RWPE1 (cell line): ENCODE data around the gene ADARB1.

Experiments used
- CTCF ChIA-PET: fragments of 350-600 bp; sonication (Branson Sonifier 250); formaldehyde crosslinking; extraction: SDS; loops from one replicate; lab custom pipeline; 2021; lab: Yijun Ruan, JAX
- POLR2A ChIA-PET: fragments of 400-600 bp; formaldehyde crosslinking; extraction: SDS; loops from one replicate; lab custom pipeline; 2020; ENCODE audit warnings: antibody characterized with exemption; ENCODE audit not compliant: low non-redundant PET; lab: Yijun Ruan, JAX
- DNase-seq: peaks from one replicate; pipeline ENCODE4 v3.0.0; 2012; ENCODE audit warnings: low spot score
- H3K27ac ChIP-seq: fragments of 450-650 bp; 2 replicates; pipeline ENCODE4 v1.5.1; 2017
- TF ChIP-seq, protein P1 (sequence below): fragments of 450-650 bp; conservative IDR thresholded peaks from 2 replicates; pipeline ENCODE4 v1.5.1; 2017; ENCODE audit warnings: low read depth, mild to moderate bottlenecking

ADARB1 gene

GRCh38 chr21:45258466-45258865 is 184.1 kb downstream of the ADARB1 start:
- TF ChIP-seq, protein P1, sequence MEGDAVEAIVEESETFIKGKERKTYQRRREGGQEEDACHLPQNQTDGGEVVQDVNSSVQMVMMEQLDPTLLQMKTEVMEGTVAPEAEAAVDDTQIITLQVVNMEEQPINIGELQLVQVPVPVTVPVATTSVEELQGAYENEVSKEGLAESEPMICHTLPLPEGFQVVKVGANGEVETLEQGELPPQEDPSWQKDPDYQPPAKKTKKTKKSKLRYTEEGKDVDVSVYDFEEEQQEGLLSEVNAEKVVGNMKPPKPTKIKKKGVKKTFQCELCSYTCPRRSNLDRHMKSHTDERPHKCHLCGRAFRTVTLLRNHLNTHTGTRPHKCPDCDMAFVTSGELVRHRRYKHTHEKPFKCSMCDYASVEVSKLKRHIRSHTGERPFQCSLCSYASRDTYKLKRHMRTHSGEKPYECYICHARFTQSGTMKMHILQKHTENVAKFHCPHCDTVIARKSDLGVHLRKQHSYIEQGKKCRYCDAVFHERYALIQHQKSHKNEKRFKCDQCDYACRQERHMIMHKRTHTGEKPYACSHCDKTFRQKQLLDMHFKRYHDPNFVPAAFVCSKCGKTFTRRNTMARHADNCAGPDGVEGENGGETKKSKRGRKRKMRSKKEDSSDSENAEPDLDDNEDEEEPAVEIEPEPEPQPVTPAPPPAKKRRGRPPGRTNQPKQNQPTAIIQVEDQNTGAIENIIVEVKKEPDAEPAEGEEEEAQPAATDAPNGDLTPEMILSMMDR = no peak
- POLR2A ChIA-PET = no interaction called here
- H3K27ac ChIP-seq = no peak overlapping the region
- CTCF ChIA-PET = interaction anchor here (0.5 kb wide), 1 partner anchor 134 kb away, joined by 3 read pairs; no protein-coding TSS in a partner anchor
- DNase-seq = no peak

- no peak overlapping the region for H3K27ac ChIP-seq
- DNase-seq = no peak
- ChIA-PET POLR2A (no interaction called here), CTCF (no interaction called here)
- TF ChIP-seq, protein P1 = no peak
These were observed 184.9 kb downstream of the ADARB1 start for GRCh38 chr21:45259206-45259840.

DNA sequence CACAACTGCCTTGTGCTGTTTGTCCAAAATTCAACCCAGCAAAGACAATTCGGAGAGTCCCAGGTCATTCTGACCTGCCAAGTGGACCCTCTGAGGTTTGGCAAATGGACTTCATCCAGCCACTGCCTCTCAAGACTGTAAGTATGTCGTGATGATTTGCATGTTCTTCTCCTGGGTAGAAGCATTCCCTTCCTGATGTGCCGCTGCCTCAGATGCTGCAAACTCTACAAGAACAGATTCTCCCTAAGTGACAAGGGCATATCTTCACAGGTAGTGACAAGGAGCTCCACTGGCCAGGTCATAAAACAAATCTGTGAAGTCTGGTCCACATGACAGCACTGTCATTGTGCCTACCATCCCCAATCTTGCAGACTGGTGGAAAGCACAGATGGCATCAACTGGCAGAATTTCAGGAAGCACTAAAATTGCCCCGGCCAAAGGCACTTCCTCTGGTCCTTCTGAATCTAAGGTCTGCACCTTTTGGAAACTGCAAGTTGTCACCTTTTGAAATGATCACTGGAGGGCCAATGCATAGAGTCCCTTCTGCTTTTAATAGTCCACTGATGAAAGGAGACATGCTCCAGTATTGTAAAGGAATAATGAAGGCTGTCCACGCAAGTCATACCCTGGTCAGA is 185.9 kb downstream of the ADARB1 start:
- TF ChIP-seq, protein P1 = no peak
- ChIA-PET POLR2A (no interaction called here), CTCF (no interaction called here)
- DNase-seq = no peak
- no peak overlapping the region for H3K27ac ChIP-seq

- ChIA-PET POLR2A (no interaction called here), CTCF (no interaction called here)
- no peak overlapping the region for H3K27ac ChIP-seq
- TF ChIP-seq, protein P1 = no peak
- no peak for DNase-seq
These were observed 186.7 kb downstream of the ADARB1 start for GRCh38 chr21:45261093-45261492.

DNA sequence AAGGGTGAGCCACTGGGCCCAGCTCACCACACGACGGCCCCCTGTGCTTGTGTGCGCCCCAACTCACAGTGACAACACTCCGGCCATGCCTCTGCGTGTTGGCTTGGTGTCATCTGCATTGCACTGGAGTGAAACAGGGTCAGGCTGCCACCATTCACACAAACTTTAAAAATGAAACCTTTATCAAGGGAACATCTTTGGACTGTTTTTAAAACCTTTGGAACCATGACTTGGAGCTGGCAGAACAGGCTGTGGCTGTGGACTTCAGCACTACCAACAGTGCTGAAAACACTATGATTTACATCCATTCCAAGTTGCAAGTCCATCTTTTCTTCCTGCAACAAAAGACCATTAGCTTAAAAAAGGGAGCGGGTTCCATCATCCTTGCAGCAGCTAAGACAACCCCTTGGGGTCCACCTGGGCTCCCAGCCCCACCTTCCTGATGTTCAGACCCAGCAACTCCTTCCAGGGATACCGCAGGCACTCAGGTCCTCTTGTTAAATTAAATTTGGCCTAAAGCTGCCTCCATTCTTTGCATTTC is 187.7 kb downstream of the ADARB1 start:
- ChIA-PET CTCF (interaction anchor here (0.7 kb wide), 1 partner anchor 28 kb away, joined by 3 read pairs; no protein-coding TSS in a partner anchor), POLR2A (no interaction called here)
- TF ChIP-seq, protein P1 = no peak
- DNase-seq = no peak
- no peak overlapping the region for H3K27ac ChIP-seq

GRCh38 chr21:45262616-45263015 is 188.2 kb downstream of the ADARB1 start:
- no peak overlapping the region for H3K27ac ChIP-seq
- ChIA-PET CTCF (interaction anchor here (0.7 kb wide), 1 partner anchor 28 kb away, joined by 3 read pairs; no protein-coding TSS in a partner anchor), POLR2A (no interaction called here)
- TF ChIP-seq, protein P1 = no peak
- DNase-seq = no peak
